Natural killer cell (primary cell): Measurements from ENCODE around the gene EYA4. TPM values are rescaled to one million over a fixed set of nuclear protein-coding genes. Genes with fewer than 3 reads are reported as not detected.

Experiments used
- ATAC-seq, 3 donors: fragments of 150-1000 bp in 2 of 3; fragments of 200-7000 bp in 1 of 3; cut with Tn5 transposase; 1 replicate in 1 of 3; 2 replicates in 2 of 3; pipeline ENCODE4 v1.10.0; 2021; ENCODE audit warnings: mild to moderate bottlenecking in 2 of 3, moderate library complexity in 2 of 3
- DNase-seq, 2 donors: peaks; one replicate each; pipeline versions ENCODE4 v3.0.0 to v3.0.0-alpha.2; 2013 to 2021; ENCODE audit warnings: mixed read lengths in 1 of 2
- H3K27ac ChIP-seq: one replicate; pipeline ENCODE4 v1.5.1; 2013; ENCODE audit warnings: mild to moderate bottlenecking, low read length
- H3K27me3 ChIP-seq: one replicate; pipeline ENCODE4 v1.6.1; 2013; ENCODE audit warnings: low read length; ENCODE audit not compliant: control insufficient read depth, insufficient read depth
- H3K36me3 ChIP-seq: one replicate; pipeline ENCODE4 v1.6.1; 2013; ENCODE audit warnings: low read length; ENCODE audit not compliant: control insufficient read depth, insufficient read depth
- H3K4me1 ChIP-seq: one replicate; pipeline ENCODE4 v1.6.1; 2013; ENCODE audit warnings: low read length; ENCODE audit not compliant: control insufficient read depth, insufficient read depth
- H3K4me3 ChIP-seq: one replicate; pipeline ENCODE4 v1.5.1; 2013; ENCODE audit warnings: low read length
- H3K9me3 ChIP-seq: one replicate; pipeline ENCODE4 v1.6.1; 2013; ENCODE audit warnings: low read length; ENCODE audit not compliant: control insufficient read depth, insufficient read depth
- H3K27ac Mint-ChIP-seq, 2 donors: one replicate each; pipeline ENCODE4 v1.8.0; 2022; ENCODE audit warnings: mild to moderate bottlenecking in 2 of 2, mixed read lengths in 2 of 2, moderate library complexity in 1 of 2
- H3K27me3 Mint-ChIP-seq, 2 donors: one replicate each; pipeline ENCODE4 v1.8.0; 2022; ENCODE audit warnings: low read depth in 2 of 2, mixed read lengths in 2 of 2
- H3K36me3 Mint-ChIP-seq: one replicate; pipeline ENCODE4 v1.8.0; 2022; ENCODE audit warnings: mixed read lengths
- H3K4me1 Mint-ChIP-seq, 2 donors: one replicate each; pipeline ENCODE4 v1.8.0; 2022; ENCODE audit warnings: mixed read lengths in 2 of 2
- H3K4me3 Mint-ChIP-seq: one replicate; pipeline ENCODE4 v1.8.0; 2022; ENCODE audit warnings: mild to moderate bottlenecking, moderate library complexity, mixed read lengths
- H3K9me3 Mint-ChIP-seq, 2 donors: one replicate each; pipeline ENCODE4 v1.8.0; 2022; ENCODE audit warnings: mixed read lengths in 2 of 2
- CTCF ChIP-seq: fragments of 200-600 bp; IDR thresholded peaks from one replicate; pipeline ENCODE4 v1.8.0; 2022; ENCODE audit warnings: antibody characterized with exemption
- WGBS: methylation state at CpG from one replicate; pipeline ENCODE4 v1.1.7; 2013; ENCODE audit warnings: missing lambda C conversion rate; ENCODE audit not compliant: insufficient coverage; 5-methylcytosine and 5-hydroxymethylcytosine counted together
- intact Hi-C: fragments of 100-400 bp; cut with micrococcal nuclease; formaldehyde crosslinking; loops from one replicate; pipeline ENCODE4 v1.14.2; 2022
- total RNA-seq, 4 donors: library from RNA; stranded (reverse); fragments of 120-200 nt in 1 of 4; gene quantifications; one replicate each; pipeline versions ENCODE4 v1.2.3 to v1.2.4, GENCODE V29; 2013 to 2022

EYA4 gene
- total RNA-seq, 3 donors from 2014 or later (not counting 1 experiment from before 2014, with no cell fraction given): not detected

- intact Hi-C loops: no loop called here
- H3K27ac Mint-ChIP-seq: no peak overlapping the region
- Histone ChIP-seq H3K4me1 (no peaks in the 10 kb centered on the region), H3K4me3 (no peak overlapping the region), H3K9me3 (no peaks in the 10 kb centered on the region), H3K27ac (no peak overlapping the region), H3K36me3 (no peaks in the 10 kb centered on the region), H3K27me3 (no peaks in the 10 kb centered on the region)
- H3K27me3 Mint-ChIP-seq: no peaks in the 10 kb centered on the region
- peaks cover 0 to 5% of the 10 kb centered on the region in 2 donors for H3K9me3 Mint-ChIP-seq
- no peak for DNase-seq
- TF ChIP-seq CTCF: no peak
- no peaks in the 10 kb centered on the region for H3K4me1 Mint-ChIP-seq
- WGBS: 82% methylated on average over 5 of the region's 5 CpGs
- no peak for ATAC-seq
- no peak overlapping the region for H3K4me3 Mint-ChIP-seq
- H3K36me3 Mint-ChIP-seq: no peaks in the 10 kb centered on the region
Observed at GRCh38 chr6:133526436-133526835, 285.3 kb downstream of the EYA4 start.

GRCh38 chr6:133528566-133528965, 287.4 kb downstream of the EYA4 start:
- Mint-ChIP-seq H3K4me1 (no peaks in the 10 kb centered on the region), H3K27ac (no peak overlapping the region), H3K27me3 (peaks cover 0 to 2% of the 10 kb centered on the region in 2 donors), H3K9me3 (peaks cover 0 to 5% of the 10 kb centered on the region in 2 donors), H3K36me3 (no peaks in the 10 kb centered on the region), H3K4me3 (no peak overlapping the region)
- H3K4me3 ChIP-seq: no peak overlapping the region
- TF ChIP-seq CTCF: no peak
- ATAC-seq (no peak), DNase-seq (no peak)
- no peaks in the 10 kb centered on the region for H3K4me1 ChIP-seq
- H3K27ac ChIP-seq: no peak overlapping the region
- H3K27me3 ChIP-seq: no peaks in the 10 kb centered on the region
- intact Hi-C loops: no loop called here
- no peaks in the 10 kb centered on the region for H3K9me3 ChIP-seq
- 73% methylated on average over 1 of the region's 2 CpGs for WGBS
- H3K36me3 ChIP-seq: no peaks in the 10 kb centered on the region

GRCh38 chr6:133532908-133533307, 291.8 kb downstream of the EYA4 start:
- Histone ChIP-seq H3K27me3 (no peaks in the 10 kb centered on the region), H3K36me3 (no peaks in the 10 kb centered on the region), H3K4me1 (no peaks in the 10 kb centered on the region), H3K27ac (no peak overlapping the region), H3K4me3 (no peak overlapping the region), H3K9me3 (no peaks in the 10 kb centered on the region)
- Mint-ChIP-seq H3K4me3 (no peak overlapping the region), H3K4me1 (no peaks in the 10 kb centered on the region), H3K27me3 (peaks cover 0 to 2% of the 10 kb centered on the region in 2 donors), H3K27ac (no peak overlapping the region), H3K9me3 (peaks cover 0 to 2% of the 10 kb centered on the region in 2 donors), H3K36me3 (no peaks in the 10 kb centered on the region)
- DNase-seq (no peak), ATAC-seq (no peak)
- WGBS: 63% methylated on average over 7 of the region's 7 CpGs
- intact Hi-C loops: no loop called here
- no peak for TF ChIP-seq CTCF

GRCh38 chr6:133539502-133540259, 298.5 kb downstream of the EYA4 start:
- no peak for ATAC-seq
- no peak overlapping the region for H3K27ac Mint-ChIP-seq
- no peaks in the 10 kb centered on the region for H3K36me3 ChIP-seq
- no peak overlapping the region for H3K27ac ChIP-seq
- intact Hi-C loops: no loop called here
- H3K4me3 ChIP-seq: no peak overlapping the region
- H3K9me3 ChIP-seq: no peaks in the 10 kb centered on the region
- H3K27me3 ChIP-seq: no peaks in the 10 kb centered on the region
- no peaks in the 10 kb centered on the region for H3K9me3 Mint-ChIP-seq
- no peaks in the 10 kb centered on the region for H3K4me1 ChIP-seq
- H3K27me3 Mint-ChIP-seq: no peaks in the 10 kb centered on the region
- TF ChIP-seq CTCF: no peak
- H3K4me1 Mint-ChIP-seq: no peaks in the 10 kb centered on the region
- H3K36me3 Mint-ChIP-seq: no peaks in the 10 kb centered on the region
- H3K4me3 Mint-ChIP-seq: no peak overlapping the region
- no peak for DNase-seq
- WGBS: 80% methylated on average over 3 of the region's 3 CpGs
